AG20443 (cell line): ENCODE measurements around the gene PRKG1.

Experiments used
- DNase-seq: peaks from one replicate; pipeline ENCODE4 v3.0.0; 2012; ENCODE audit warnings: low spot score, mixed read lengths

Gene PRKG1

DNA sequence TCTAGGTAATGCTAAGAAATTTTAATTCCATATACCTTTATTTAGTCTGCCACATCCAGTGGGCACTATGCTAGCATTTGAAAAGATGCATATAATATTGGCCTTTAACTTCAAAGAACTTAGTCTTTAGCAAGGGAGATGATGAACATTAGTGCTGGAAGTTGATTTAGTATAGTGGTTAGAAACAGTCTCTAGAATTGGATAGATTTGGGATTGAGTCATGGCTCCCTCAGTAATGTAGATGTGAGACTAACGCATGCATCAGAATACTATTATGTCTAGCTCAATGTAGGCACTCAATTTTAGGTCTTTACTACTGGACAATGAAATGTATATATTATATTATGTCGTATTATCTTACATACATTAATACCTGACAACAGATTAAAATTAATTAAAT is 1245.6 kb downstream of the PRKG1 start:
- no peak for DNase-seq

DNA sequence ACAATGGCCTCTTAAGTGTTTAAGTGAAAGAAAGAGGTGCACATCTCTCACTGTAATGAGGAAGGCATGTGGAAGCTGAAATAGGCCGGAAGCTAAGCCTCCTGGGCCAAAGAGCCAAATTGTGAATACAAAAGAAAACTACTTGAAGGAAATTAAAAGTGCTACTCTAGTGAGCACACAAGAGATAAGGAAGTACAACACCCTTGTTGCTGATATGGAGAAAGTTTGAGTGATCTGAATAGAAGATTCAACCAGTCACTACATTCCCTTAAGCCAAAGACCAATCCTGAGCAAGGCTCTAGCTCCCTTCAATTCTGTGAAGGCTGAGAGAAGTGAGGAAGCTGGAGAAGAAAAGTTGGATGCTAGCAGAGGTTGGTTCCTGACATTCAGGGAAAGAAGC is 1248.0 kb downstream of the PRKG1 start:
- DNase-seq: no peak

DNA sequence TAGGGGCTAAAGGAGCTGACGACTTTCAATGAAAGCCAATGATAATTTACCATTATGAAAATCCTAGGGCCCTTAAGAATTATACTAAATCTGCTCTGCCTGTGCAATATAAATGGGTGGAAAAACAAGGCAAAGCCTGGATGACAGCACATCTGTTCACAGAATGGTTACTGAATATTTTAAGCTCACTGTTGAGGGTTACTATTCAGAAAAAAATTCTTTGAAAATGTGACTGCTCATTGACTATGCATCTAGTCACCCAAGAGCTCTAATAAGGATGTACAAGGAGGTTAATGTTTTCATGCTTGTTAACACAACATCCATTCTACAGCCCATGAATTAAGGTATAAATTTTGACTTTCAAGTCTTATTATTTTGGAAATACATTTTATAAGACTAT is 1248.6 kb downstream of the PRKG1 start:
- peak; percentile 18 for DNase-seq

DNA sequence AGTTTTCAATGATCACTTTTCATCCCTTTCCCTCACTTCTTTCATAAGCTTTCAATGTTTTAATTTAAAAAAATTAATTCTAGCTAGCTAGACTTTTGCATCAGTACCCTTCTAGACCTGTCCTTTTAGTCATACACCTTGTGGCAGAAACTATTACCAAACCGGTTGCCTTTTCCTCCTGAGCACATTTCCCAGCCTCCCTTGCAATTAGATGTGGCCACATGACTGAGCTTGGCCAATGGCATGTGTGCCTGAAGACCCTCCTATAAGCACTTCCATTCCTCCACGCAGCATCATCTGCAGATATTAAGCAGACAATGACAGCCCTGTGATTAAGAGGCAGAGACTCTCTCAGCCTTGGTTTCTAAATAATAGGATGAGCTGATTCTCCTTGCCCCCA is 1252.1 kb downstream of the PRKG1 start:
- no peak for DNase-seq

GRCh38 chr10:52331638-52332364 is 1257.5 kb downstream of the PRKG1 start:
- no peak for DNase-seq

DNA sequence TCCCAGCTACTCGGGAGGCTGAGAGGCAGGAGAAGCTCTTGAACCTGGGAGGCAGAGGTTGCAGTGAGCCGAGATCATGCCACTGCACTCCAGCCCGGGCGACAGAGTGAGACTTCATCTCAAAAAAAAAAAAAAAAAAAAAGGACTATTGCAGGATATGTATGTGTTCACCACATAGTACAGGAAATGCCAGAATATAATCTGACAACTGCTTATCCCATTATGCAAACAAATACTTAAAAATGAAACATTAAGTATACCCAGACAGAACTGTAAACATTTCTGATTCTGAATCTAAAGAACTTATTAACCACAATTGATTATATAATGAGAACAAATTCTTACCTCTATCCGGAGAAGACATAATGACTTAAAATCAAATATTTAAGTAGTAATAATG is 1258.5 kb downstream of the PRKG1 start:
- no peak for DNase-seq

DNA sequence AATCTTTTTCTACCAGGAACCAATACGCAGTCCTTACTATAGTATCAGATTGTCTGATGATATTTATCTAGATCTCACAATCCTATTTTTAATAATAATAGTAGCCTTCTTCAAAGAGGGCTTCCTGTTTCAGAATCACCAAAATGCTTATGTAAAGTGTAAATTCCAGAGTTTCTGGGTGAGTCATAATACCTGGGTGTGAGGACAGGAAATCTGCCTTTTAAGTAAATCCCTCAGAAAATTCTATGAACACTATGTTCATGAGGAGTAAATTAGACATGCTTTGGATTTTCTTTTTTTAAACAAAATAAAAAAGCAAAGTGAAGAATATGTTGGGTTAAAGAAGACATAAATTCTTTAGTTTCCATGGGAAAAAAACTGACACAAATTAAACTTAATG is 1260.3 kb downstream of the PRKG1 start:
- no peak for DNase-seq

- no peak for DNase-seq
Measured at GRCh38 chr10:52335665-52336064, 1261.4 kb downstream of the PRKG1 start.

GRCh38 chr10:52337225-52337624 is 1262.9 kb downstream of the PRKG1 start:
- DNase-seq: no peak

DNA sequence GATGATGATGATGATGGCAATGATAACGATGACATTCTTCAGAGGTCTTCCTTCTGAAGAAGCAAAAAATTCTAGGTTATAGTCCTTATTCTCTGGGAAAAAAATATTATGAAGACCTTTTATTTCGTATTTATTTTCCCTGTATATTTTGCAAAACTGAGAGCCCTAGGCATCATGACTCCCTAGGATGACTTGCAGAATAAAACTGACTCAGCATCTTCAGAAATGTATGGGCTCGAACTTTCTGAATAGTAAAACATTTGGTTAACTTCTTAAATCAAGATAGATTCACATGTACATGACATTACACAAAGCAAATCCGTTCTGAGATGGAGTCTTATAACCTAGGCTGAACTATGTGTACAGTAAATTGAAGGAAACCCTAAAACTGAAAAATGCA is 1269.2 kb downstream of the PRKG1 start:
- no peak for DNase-seq

DNA sequence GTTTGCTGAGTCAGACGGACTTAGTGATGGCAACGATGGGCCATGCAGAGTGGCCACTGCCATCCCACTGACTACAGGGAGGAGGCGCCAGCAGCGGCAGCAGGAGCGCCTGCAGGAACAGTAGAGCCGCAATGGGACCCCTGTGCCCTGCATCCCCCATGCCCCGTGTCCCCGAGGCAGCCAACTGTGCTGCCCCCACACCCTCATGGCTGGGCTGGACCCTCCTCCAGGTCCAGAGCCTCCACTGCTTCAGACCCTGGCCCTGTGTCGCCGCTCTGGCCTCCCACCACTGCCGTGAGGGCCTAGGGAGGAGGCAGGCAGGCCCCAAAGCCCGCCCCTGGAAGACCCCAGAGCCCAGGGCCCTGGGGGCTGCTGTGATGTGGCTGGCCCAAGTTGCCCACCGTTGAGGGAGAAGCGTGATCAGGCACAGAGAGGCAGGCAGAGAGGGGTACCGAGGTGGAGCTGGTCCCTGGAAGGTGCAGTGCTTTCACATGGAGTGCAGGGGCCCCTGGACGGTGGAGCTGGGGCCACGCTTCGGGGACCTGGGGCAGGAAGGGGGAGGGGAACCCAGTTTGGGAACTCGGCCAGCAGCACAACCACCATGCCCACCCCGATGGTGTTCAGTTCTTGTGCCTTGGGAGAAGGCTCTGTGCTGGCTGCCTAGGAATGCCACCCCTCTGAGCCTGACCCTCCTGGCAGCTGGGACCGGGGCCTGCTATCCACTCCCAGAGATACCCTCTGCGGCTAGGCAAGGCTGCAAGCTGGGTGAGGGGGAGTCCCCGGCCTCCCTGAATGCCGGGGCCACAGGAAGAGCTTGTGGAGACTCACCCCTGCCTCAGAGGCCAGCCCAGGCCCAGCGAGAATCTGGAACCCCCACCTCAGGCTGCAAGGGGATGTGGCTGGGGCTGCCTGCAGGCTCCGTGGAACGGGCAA is 1272.4 kb downstream of the PRKG1 start:
- DNase-seq: no peak

DNA sequence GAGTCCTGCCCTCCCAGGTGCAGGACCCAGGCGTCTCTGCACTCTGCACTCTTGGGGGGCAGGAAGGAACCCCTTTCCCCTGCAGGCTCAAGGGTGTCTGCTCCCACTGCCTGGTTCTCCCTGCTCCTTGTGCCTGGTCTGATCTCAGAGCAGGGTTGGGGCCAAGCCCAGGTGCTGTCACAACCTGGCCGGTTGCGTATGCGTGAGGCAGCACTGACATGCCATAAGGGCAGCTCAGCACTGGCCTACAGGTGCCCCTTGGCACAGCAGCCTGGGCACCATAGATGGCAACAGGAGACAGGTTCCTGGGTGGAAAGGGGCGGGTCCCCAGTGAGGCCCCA is 1273.0 kb downstream of the PRKG1 start:
- DNase-seq: no peak
